Measurements from ENCODE around the gene WDR90.
A peak's percentile ranks its signal among the peaks of the same experiment; 100 is the strongest.

WDR90 gene

DNA sequence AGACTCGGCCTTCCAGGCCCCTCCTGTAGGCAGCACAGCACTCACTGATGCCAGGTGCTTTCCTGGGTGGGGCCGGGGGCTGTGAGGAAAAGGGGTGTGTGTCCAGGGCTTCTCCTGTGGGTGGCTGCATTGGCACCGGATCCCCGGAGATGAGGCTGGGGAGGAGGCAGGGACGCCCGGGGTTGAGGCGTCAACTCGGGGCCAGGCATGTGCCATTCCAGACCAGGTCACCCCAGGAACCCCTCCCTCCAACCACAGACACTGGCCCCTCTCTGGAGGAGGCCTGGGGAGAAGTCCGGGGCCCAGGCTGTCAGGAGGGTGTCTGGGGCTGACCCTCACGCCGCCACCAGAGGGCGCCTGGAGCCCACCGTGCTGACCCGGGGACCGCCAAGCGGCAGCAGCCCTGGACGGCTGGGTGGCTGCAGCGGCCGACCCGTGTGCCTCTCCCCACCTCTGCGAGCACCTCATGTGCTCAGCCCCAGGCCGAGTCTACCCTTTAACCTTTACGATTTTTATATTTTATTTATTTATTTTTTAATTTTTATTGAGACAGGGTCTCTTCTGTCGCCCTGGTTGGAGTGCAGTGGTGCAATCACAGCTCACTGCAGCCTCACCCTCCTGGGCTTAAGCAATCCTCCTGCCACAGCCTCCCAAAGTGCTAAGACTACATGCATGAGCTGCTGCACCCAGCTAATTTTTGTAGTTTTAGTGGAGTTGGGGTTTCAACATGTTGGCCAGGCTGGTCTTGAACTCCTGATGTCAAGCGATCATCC is 62.6 kb downstream of the WDR90 start:
- DNase-seq: peak; percentile 79
- in situ Hi-C loops (cut with MboI; ENCODE audit: low pct_unique_long_range_greater_than_20kb, low sequenced_read_pairs): loop anchor here (10.0 kb wide), 1 partner anchor 73 kb away; the partner anchor contains the start of genes CHTF18 and RPUSD1

DNA sequence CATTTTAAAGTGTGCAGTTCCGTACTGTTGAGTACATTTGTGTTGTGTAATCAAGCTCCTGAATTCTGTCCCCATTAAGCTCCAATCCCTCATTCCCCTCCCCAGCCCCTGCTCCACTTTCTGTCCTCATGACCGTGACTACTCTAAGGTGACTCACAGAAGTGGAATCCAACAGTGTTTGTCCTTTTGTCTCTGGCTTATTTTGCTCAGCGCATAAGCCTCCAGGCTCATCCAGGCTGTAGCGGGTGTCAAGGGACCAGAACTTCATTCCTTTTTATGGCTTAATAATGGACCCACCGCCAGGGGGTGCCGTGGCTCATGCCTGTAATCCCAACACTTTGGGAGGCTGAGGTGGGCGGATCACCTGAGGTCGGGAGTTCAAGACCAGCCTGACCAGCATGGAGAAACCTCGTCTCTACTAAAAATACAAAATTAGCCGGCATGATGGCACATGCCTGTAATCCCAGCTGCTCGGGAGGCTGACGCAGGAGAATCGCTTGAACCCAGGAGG is 63.6 kb downstream of the WDR90 start:
- in situ Hi-C loops (cut with MboI; ENCODE audit: low pct_unique_long_range_greater_than_20kb, low sequenced_read_pairs): loop anchor here (10.0 kb wide), 1 partner anchor 72 kb away; the partner anchor contains the start of genes CHTF18 and RPUSD1
- DNase-seq: peak; percentile 80

DNA sequence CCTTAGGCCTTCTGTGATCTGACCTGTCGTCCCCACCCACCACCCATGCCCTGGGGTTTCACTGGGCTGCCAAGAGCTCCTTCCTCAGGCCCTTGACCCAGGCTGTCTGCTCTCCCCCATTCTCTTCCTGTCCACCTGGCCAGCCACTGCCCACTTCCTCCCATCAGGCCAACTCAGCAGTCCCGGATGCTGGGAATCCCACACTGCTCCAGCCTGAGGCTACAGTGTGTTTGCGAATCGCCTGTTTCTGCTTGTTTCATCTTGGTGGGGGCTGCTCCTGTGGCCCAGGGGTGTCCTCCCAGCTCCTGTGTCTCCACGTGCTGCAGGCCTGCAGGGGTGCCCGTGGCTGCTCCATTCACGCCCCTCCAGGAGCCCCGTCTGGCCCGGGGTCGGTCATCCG is 64.9 kb downstream of the WDR90 start:
- DNase-seq: no peak
- in situ Hi-C loops (cut with MboI; ENCODE audit: low pct_unique_long_range_greater_than_20kb, low sequenced_read_pairs): loop anchor here (10.0 kb wide), 1 partner anchor 71 kb away; the partner anchor contains the start of genes CHTF18 and RPUSD1

DNA sequence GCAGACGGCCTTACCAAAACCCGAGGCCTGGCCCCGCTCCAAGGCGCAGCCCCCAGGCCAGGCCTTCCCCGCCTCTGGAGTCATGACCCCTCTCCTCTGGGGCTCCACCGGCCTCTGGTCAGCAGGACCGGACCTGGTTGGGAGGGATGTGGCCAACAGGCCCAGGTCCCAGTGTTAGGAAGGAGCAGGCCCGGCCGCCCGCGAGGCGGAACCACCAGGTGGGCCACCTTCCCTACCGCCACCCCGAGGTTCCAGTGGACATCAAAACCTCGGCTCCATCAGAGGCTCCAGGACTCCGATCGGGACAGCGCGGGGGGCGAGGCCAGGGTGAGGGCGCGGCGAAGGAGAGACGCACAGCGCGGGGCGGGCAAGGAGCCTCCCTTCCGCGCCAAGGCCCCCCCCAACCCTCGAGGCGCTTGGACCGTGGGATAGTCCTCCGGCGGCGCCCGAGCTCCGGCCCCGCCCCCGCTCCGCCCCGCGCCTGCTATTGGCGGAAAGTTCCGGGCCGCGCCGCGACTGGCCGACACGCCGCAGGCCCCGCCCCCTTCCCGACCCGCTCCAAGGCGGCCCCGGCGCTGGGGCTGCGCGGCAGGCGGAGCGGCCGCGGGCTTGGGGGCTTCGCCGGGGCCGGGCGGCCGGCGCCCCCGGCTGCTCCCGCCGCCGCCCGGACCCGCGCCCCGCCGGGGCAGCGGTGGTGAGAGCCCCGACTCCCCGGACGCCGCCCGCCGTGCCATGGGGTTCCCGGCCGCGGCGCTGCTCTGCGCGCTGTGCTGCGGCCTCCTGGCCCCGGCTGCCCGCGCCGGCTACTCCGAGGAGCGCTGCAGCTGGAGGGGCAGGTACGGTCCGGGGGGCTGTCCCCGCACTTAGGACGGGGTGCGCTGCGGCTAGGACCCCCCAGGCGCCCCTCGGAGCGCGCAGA is 65.7 kb downstream of the WDR90 start, which contains the start of gene METRN:
Gene METRN (plus strand): TSS at position 561 of the 919 bp plus-strand sequence. CDS start 172 bp downstream, at position 733.
- DNase-seq: peak; percentile 77

DNA sequence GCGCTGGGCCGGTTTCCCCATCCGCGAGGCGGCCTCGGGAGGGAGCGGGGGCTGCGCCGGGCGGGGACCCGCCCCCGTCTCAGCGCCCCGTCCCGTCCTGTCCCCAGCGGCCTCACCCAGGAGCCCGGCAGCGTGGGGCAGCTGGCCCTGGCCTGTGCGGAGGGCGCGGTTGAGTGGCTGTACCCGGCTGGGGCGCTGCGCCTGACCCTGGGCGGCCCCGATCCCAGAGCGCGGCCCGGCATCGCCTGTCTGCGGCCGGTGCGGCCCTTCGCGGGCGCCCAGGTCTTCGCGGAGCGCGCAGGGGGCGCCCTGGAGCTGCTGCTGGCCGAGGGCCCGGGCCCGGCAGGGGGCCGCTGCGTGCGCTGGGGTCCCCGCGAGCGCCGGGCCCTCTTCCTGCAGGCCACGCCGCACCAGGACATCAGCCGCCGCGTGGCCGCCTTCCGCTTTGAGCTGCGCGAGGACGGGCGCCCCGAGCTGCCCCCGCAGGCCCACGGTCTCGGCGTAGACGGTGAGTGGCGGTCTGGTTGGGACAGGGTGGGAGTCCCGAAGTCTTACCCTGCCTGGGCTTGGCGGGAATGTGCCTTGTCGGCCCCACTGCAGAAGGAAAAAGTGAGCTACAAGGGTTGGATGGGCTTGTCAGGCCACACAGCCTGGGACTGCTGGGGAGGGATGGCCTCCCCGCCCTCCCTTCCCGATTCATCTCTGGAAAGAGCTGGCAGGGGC is 66.5 kb downstream of the WDR90 start:
- DNase-seq: peak; percentile 52
- in situ Hi-C loops (cut with MboI; ENCODE audit: low pct_unique_long_range_greater_than_20kb, low sequenced_read_pairs): loop anchor here (10.0 kb wide), 1 partner anchor 69 kb away; the partner anchor contains the start of genes CHTF18 and RPUSD1

More for the DNA sequence above, 65.7 kb downstream of the WDR90 start, which contains the start of gene METRN:
- in situ Hi-C loops (cut with MboI; ENCODE audit: low pct_unique_long_range_greater_than_20kb, low sequenced_read_pairs): loop anchor here (10.0 kb wide), 1 partner anchor 70 kb away; the partner anchor contains the start of genes CHTF18 and RPUSD1

DNA sequence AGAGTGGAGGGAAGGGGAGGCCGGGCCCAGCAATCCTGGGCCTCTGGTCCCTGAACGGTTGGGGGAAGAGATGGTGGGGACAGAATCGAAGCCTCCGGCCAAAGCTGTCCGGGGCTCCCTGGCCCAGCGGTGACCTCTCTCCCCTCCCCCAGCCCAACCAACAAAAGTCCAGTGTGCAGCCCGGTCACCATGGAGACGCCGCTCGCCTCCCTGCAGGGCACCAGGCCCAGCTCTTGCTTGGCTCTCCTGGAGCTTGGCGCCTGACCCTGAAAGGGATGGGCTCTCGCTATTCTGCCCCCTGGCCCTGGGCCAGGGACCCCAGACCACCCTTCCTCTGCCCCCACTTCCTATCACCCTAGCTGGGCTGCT is 67.0 kb downstream of the WDR90 start:
- no peak for DNase-seq
- in situ Hi-C loops (cut with MboI; ENCODE audit: low pct_unique_long_range_greater_than_20kb, low sequenced_read_pairs): loop anchor here (10.0 kb wide), 1 partner anchor 69 kb away; the partner anchor contains the start of genes CHTF18 and RPUSD1

DNA sequence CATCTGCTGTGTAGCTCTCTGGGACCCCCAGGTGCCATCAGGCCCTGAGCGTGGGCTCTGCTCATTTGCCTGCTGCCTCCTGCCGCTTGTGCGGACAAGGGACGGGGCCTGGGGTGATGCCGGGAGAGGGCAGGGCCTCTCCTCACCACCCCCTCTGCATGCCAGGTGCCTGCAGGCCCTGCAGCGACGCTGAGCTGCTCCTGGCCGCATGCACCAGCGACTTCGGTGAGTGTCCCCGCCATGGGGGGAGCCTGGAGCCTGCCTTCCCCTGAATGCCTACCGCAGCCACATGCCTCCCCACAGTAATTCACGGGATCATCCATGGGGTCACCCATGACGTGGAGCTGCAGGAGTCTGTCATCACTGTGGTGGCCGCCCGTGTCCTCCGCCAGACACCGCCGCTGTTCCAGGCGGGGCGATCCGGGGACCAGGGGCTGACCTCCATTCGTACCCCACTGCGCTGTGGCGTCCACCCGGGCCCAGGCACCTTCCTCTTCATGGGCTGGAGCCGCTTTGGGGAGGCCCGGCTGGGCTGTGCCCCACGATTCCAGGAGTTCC is 67.7 kb downstream of the WDR90 start:
- in situ Hi-C loops (cut with MboI; ENCODE audit: low pct_unique_long_range_greater_than_20kb, low sequenced_read_pairs): loop anchor here (10.0 kb wide), 1 partner anchor 68 kb away; the partner anchor contains the start of genes CHTF18 and RPUSD1
- no peak for DNase-seq

Measured in KBM-7 (cell line).